Central memory CD4-positive, alpha-beta T cell (primary cell): ENCODE data around the gene BRPF3.

ENCODE experiments used
- DNase-seq: peaks from one replicate; pipeline ENCODE4 v3.0.0; 2022

The BRPF3 gene

GRCh38 chr6:36272234-36272633 lies 75.7 kb downstream of the BRPF3 start:
- no peak for DNase-seq

- no peak for DNase-seq
Observed at GRCh38 chr6:36273067-36273466, 76.5 kb downstream of the BRPF3 start.

DNA sequence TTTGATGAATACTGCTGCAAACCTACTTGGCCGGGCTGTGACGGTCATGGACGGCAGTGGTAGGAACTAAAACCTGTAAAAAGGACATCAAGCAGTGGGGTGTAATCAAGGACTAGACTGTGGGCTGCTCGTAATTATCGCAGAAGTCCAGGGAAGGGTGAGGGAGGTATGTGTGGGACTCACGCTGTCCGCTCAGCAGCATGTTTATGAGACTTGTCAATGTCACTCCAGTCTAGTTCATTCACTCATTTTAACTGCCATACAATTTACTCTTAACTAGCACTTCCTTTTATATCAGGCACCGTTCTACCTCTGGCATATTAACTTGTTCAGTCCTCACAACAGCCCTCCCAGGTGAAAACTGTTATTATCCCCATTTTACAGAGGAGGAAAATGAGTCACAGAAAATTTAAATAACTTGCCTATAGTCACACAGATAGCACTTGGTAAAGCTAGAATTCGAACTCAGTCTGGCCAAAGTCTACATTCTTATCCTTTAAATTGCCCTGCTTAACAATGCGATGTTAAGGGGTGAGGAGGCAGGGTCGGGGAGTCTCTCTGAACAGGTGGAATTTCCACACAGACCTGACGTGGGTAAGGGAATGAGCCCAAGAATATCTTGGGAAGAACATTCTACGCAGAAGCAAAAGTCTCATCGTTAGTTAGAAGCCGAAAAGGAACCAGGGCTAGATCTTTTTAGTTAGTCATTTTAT lies 77.4 kb downstream of the BRPF3 start:
- no peak for DNase-seq

GRCh38 chr6:36276581-36277536 lies 80.3 kb downstream of the BRPF3 start:
- DNase-seq = no peak

DNA sequence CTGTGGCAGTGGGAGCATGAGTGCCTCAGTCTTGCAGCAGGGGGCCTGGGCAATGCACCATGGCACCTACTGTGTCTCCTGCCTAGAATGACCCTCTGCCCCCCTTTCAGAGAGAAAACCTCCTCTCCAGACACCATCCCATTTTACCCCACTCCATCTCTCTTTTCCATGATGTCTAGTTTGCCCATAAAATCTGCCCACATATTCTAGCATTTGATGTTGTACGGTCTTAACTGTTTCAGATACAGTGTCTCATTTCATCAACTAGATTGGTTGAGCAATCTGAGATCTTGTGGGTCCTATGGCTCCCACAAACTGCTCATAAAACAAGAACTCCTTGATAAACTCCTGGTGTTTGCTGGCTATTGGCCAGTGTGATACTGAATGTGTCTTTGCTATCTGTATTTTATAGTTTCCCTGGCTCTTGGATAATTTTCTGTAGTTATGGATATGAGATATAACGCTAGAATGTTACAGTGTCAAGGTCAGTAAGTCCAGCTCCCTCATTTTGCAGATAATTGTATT lies 81.5 kb downstream of the BRPF3 start:
- no peak for DNase-seq

DNA sequence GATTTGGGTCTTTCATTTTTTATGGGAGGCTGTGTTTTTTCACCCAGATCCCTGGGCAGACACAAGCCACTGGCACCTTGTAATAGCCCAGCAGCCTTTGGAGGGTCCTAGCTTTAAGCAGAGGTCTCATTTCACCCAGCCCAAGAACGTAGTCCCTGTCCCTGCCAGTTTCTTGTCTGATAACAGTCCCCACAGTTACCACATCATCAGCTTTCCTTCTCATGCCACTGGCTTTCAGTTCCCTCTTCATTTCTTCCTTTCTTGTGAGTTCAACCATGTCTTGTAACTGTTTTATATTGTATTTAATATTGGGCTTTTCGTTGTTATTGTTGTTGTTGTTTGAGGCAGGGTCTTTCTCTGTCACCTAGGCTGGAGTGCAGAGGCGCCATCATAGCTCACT lies 83.9 kb downstream of the BRPF3 start:
- no peak for DNase-seq

GRCh38 chr6:36280983-36281382 lies 84.4 kb downstream of the BRPF3 start:
- DNase-seq = no peak
